Caco-2 (cell line): ENCODE measurements around the gene DNAAF5. TPM values are rescaled to one million over a fixed set of nuclear protein-coding genes. Genes with fewer than 3 reads are reported as not detected.

Experiments
- BruUV-seq: library from RNA; stranded (reverse); fragments of 400-500 nt; replicated peaks from 2 replicates; lab custom pipeline; 2021; lab: Mats Ljungman, UMichigan
- CTCF ChIA-PET: fragments of 300-600 bp; sonication (Branson Sonifier 250); formaldehyde crosslinking; loops from one replicate; lab custom pipeline; 2022; ENCODE audit warnings: antibody characterized with exemption; lab: Charles Lee
- POLR2A ChIA-PET: fragments of 300-600 bp; sonication (Branson Sonifier 250); formaldehyde crosslinking; loops from one replicate; lab custom pipeline; 2022; ENCODE audit warnings: antibody characterized with exemption; lab: Charles Lee
- DNase-seq, 2 experiments: peaks; one replicate each; pipeline versions ENCODE4 v3.0.0 to v3.0.0-alpha.2; 2020 to 2022
- H3K27me3 ChIP-seq: replicated peaks from 2 replicates; pipeline ENCODE4 v1.6.0; 2011; ENCODE audit warnings: low read length; ENCODE audit not compliant: control insufficient read depth, insufficient read depth
- H3K36me3 ChIP-seq: 2 replicates; pipeline ENCODE4 v1.5.1; 2011; ENCODE audit warnings: low read length; ENCODE audit not compliant: control insufficient read depth, insufficient read depth
- H3K4me1 ChIP-seq: fragments of 250-450 bp; sonication (Bioruptor Pico); 2 replicates; pipeline ENCODE4 v1.5.1; 2020; ENCODE audit warnings: mild to moderate bottlenecking
- H3K4me3 ChIP-seq: 2 replicates; pipeline ENCODE4 v1.5.1; 2011; ENCODE audit warnings: low read depth, mild to moderate bottlenecking, control low read depth, low read length
- H3K9me3 ChIP-seq: fragments of 250-450 bp; sonication (Bioruptor Pico); 2 replicates; pipeline ENCODE4 v1.5.1; 2020; ENCODE audit warnings: mild to moderate bottlenecking, moderate library complexity
- H3K27ac Mint-ChIP-seq: one replicate; pipeline ENCODE4 v1.8.0; 2022; ENCODE audit warnings: mixed read lengths; ENCODE audit not compliant: unreplicated experiment
- H3K27me3 Mint-ChIP-seq: one replicate; pipeline ENCODE4 v1.8.0; 2022; ENCODE audit warnings: mixed read lengths; ENCODE audit not compliant: insufficient read depth, unreplicated experiment
- H3K36me3 Mint-ChIP-seq: one replicate; pipeline ENCODE4 v1.8.0; 2022; ENCODE audit warnings: mild to moderate bottlenecking, mixed read lengths; ENCODE audit not compliant: insufficient read depth, unreplicated experiment
- H3K4me1 Mint-ChIP-seq: one replicate; pipeline ENCODE4 v1.8.0; 2022; ENCODE audit warnings: low read depth, mixed read lengths; ENCODE audit not compliant: unreplicated experiment
- H3K4me3 Mint-ChIP-seq: one replicate; pipeline ENCODE4 v1.8.0; 2022; ENCODE audit warnings: mild to moderate bottlenecking, moderate library complexity, mixed read lengths; ENCODE audit not compliant: unreplicated experiment
- H3K9me3 Mint-ChIP-seq: one replicate; pipeline ENCODE4 v1.8.0; 2022; ENCODE audit warnings: mixed read lengths; ENCODE audit not compliant: unreplicated experiment
- intact Hi-C: fragments of 100-400 bp; cut with micrococcal nuclease; formaldehyde crosslinking; loops from one replicate; pipeline ENCODE4 v1.10.0; 2022; ENCODE audit not compliant: unreplicated experiment
- total RNA-seq: library from RNA; stranded (reverse); gene quantifications from 2 replicates; pipeline ENCODE4 v1.2.3, GENCODE V29; 2022
- TF ChIP-seq, protein P1 (sequence below), 2 experiments: fragments of 200-600 bp in 1 of 2; IDR thresholded peaks; 1 replicate in 1 of 2; 2 replicates in 1 of 2; pipeline versions ENCODE4 v1.5.1 to v1.8.0; 2011 to 2022; ENCODE audit warnings: antibody characterized with exemption in 1 of 2, control low read depth in 1 of 2, inconsistent platforms in 1 of 2, low read depth in 1 of 2, low read length in 1 of 2, mild to moderate bottlenecking in 1 of 2, moderate library complexity in 1 of 2; ENCODE audit not compliant: insufficient read depth in 1 of 2, severe bottlenecking in 1 of 2, unreplicated experiment in 1 of 2

DNAAF5 gene
- total RNA-seq, 1 experiment from 2014 or later, result 51.4 TPM

DNA sequence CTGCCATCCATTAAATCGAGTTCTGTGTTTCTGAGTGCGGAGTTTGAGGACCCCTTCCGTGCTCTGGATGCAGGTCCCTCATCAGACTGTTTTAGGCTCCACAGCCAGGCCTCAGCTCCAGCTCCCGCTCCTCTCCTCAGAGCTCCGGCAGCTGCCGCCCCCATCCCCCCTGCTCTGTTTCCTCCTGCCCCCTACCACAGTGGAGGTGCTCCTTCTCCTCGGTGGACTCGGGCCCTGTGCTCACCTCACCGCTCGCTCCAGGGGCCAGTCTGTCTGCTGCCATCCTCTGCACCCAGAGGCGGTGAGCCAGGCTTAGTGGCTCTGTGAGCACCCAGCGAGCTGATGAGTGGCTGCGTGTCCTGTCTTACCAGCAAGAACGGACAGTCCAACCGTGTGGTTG lies 21.9 kb downstream of the DNAAF5 start:
- H3K27me3 ChIP-seq, result no peaks in the 10 kb centered on the region
- H3K4me3 Mint-ChIP-seq, result no peak overlapping the region
- TF ChIP-seq, protein P1, sequence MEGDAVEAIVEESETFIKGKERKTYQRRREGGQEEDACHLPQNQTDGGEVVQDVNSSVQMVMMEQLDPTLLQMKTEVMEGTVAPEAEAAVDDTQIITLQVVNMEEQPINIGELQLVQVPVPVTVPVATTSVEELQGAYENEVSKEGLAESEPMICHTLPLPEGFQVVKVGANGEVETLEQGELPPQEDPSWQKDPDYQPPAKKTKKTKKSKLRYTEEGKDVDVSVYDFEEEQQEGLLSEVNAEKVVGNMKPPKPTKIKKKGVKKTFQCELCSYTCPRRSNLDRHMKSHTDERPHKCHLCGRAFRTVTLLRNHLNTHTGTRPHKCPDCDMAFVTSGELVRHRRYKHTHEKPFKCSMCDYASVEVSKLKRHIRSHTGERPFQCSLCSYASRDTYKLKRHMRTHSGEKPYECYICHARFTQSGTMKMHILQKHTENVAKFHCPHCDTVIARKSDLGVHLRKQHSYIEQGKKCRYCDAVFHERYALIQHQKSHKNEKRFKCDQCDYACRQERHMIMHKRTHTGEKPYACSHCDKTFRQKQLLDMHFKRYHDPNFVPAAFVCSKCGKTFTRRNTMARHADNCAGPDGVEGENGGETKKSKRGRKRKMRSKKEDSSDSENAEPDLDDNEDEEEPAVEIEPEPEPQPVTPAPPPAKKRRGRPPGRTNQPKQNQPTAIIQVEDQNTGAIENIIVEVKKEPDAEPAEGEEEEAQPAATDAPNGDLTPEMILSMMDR (IDR thresholded peaks at IDR 0.05; ENCODE audit: insufficient read depth in 1 of 2, low read depth in 1 of 2, low read length in 1 of 2, severe bottlenecking in 1 of 2, unreplicated experiment in 1 of 2), result no peak
- no peak overlapping the region for H3K4me3 ChIP-seq
- no peaks in the 10 kb centered on the region; the same call in 1 of the 2 replicates for H3K36me3 ChIP-seq
- no peaks in the 10 kb centered on the region for H3K27me3 Mint-ChIP-seq
- BruUV-seq, result no TSS peak
- intact Hi-C loops, result no loop called here
- CTCF ChIA-PET, result no interaction called here
- no peaks in the 10 kb centered on the region for H3K4me1 Mint-ChIP-seq
- POLR2A ChIA-PET, result no interaction called here
- H3K9me3 ChIP-seq, result no peaks in the 10 kb centered on the region
- H3K36me3 Mint-ChIP-seq, result peaks cover 45% of the 10 kb centered on the region
- H3K27ac Mint-ChIP-seq, result no peak overlapping the region
- no peaks in the 10 kb centered on the region for H3K4me1 ChIP-seq
- no peaks in the 10 kb centered on the region for H3K9me3 Mint-ChIP-seq
- DNase-seq, result peak in 1 of 2 experiments; percentile 22

GRCh38 chr7:749140-749551 lies 22.6 kb downstream of the DNAAF5 start:
- POLR2A ChIA-PET, result no interaction called here
- no peaks in the 10 kb centered on the region for H3K4me1 Mint-ChIP-seq
- no TSS peak for BruUV-seq

DNA sequence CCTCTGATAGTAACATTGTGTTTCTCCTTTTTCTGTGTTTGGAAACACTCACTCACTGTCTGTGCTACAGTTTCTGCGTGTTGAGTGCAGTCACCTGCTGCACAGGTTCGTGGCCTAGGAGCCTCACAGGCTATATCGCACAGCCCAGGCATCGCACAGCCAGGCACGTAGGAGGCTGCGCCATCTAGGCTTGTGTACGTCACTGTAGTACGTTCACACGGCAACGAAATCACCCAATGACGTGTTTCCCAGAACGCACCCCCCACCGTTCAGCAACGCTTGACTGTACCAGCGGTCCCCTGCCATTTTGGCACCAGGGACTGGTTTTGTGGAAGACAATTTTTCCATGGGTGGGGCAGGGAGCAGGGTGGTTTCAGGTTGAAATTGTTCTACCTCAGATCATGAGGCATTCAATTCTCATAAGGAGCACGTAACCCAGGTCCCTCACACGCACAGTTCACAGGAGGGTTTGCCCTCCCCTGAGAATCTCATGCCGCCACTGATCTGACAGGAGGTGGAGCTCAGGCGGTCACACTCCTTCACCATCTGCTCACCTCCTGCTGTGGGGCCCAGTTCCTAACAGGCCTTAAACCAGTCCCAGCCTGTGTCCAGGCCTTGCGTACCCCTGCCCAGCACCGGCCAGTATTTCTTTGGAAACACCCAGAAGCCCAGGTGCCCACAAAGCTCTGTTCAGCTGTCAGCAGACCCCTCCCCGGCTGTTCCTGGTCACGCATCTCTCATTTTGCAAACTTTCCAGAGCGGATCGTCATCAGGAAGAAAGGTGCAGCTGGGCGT lies 23.8 kb downstream of the DNAAF5 start:
- H3K27ac Mint-ChIP-seq, result no peak overlapping the region
- BruUV-seq, result no TSS peak
- Histone ChIP-seq H3K36me3 (peaks cover 2% of the 10 kb centered on the region), H3K4me3 (no peak overlapping the region), H3K4me1 (no peaks in the 10 kb centered on the region), H3K9me3 (no peaks in the 10 kb centered on the region), H3K27me3 (no peaks in the 10 kb centered on the region)
- no peak overlapping the region for H3K4me3 Mint-ChIP-seq
- peaks cover 49% of the 10 kb centered on the region for H3K36me3 Mint-ChIP-seq
- intact Hi-C loops, result no loop called here
- TF ChIP-seq, protein P1 (IDR thresholded peaks at IDR 0.05; ENCODE audit: insufficient read depth in 1 of 2, low read depth in 1 of 2, low read length in 1 of 2, severe bottlenecking in 1 of 2, unreplicated experiment in 1 of 2), result no peak
- POLR2A ChIA-PET, result no interaction called here
- H3K9me3 Mint-ChIP-seq, result no peaks in the 10 kb centered on the region
- H3K4me1 Mint-ChIP-seq, result no peaks in the 10 kb centered on the region
- H3K27me3 Mint-ChIP-seq, result no peaks in the 10 kb centered on the region
- CTCF ChIA-PET, result no interaction called here
- DNase-seq, result peak in 1 of 2 experiments; percentile 18

More at GRCh38 chr7:749140-749551, 22.6 kb downstream of the DNAAF5 start:
- no peaks in the 10 kb centered on the region for H3K27me3 ChIP-seq
- H3K4me1 ChIP-seq, result no peaks in the 10 kb centered on the region
- H3K36me3 Mint-ChIP-seq, result peaks cover 48% of the 10 kb centered on the region
- H3K27ac Mint-ChIP-seq, result no peak overlapping the region
- no peak overlapping the region for H3K4me3 ChIP-seq
- H3K9me3 ChIP-seq, result no peaks in the 10 kb centered on the region
- CTCF ChIA-PET, result no interaction called here
- TF ChIP-seq, protein P1 (IDR thresholded peaks at IDR 0.05; ENCODE audit: insufficient read depth in 1 of 2, low read depth in 1 of 2, low read length in 1 of 2, severe bottlenecking in 1 of 2, unreplicated experiment in 1 of 2), result no peak
- peak in 1 of 2 experiments; percentile 23 for DNase-seq
- H3K36me3 ChIP-seq, result no peaks in the 10 kb centered on the region; the same call in 1 of the 2 replicates
- no peaks in the 10 kb centered on the region for H3K9me3 Mint-ChIP-seq
- no peak overlapping the region for H3K4me3 Mint-ChIP-seq
- no peaks in the 10 kb centered on the region for H3K27me3 Mint-ChIP-seq
- intact Hi-C loops, result no loop called here
